IMR-90 (cell line): ENCODE measurements around the gene NSF. TPM values are rescaled to one million over a fixed set of nuclear protein-coding genes. Genes with fewer than 3 reads are reported as not detected.
"Not testable (repeated sequence)": the region's sequence is repeated elsewhere in the genome, so short reads cannot be mapped to it uniquely, and the experiment has no call there.

Experiments used
- ATAC-seq: fragments of 200-7000 bp; cut with Tn5 transposase; 2 replicates; pipeline ENCODE4 v1.9.1; 2020; ENCODE audit warnings: low read depth, mild to moderate bottlenecking, moderate library complexity
- BruUV-seq: library from RNA; stranded (reverse); fragments of 400-500 nt; replicated peaks from 2 replicates; lab custom pipeline; 2021; lab: Mats Ljungman, UMichigan
- CTCF ChIA-PET: fragments of 300-600 bp; formaldehyde crosslinking; extraction: SDS; loops from one replicate; lab custom pipeline; 2021; ENCODE audit warnings: antibody characterized with exemption; lab: Yijun Ruan, JAX
- POLR2A ChIA-PET: fragments of 300-600 bp; sonication (Branson Sonifier 250); formaldehyde crosslinking; loops from one replicate; lab custom pipeline; 2022; ENCODE audit warnings: antibody characterized with exemption; ENCODE audit not compliant: unreplicated experiment; lab: Charles Lee
- DNase-seq: peaks from one replicate; pipeline ENCODE4 v3.0.0; 2013
- H2AFZ ChIP-seq: replicated peaks from 2 replicates; pipeline ENCODE3; 2013; ENCODE audit warnings: low read length, mild to moderate bottlenecking; ENCODE audit not compliant: poor library complexity
- H2AK5ac ChIP-seq: 2 replicates; pipeline ENCODE4 v1.6.1; 2013; ENCODE audit warnings: low read depth, low read length, inconsistent platforms
- H2AK9ac ChIP-seq: replicated peaks from 2 replicates; pipeline ENCODE3; 2013; ENCODE audit warnings: mild to moderate bottlenecking, low read depth, low read length, moderate library complexity; ENCODE audit not compliant: poor library complexity
- H2BK120ac ChIP-seq: 2 replicates; pipeline ENCODE4 v1.6.1; 2013; ENCODE audit warnings: low read depth, low read length, inconsistent platforms
- H2BK15ac ChIP-seq: 3 replicates; pipeline ENCODE4 v1.6.1; 2013; ENCODE audit warnings: low read depth, low read length, inconsistent platforms
- H2BK20ac ChIP-seq: 2 replicates; pipeline ENCODE4 v1.6.1; 2013; ENCODE audit warnings: low read depth, mild to moderate bottlenecking, inconsistent platforms, low read length, moderate library complexity
- H2BK5ac ChIP-seq: 2 replicates; pipeline ENCODE4 v1.6.1; 2013; ENCODE audit warnings: mild to moderate bottlenecking, low read depth, low read length, inconsistent platforms; ENCODE audit not compliant: poor library complexity, severe bottlenecking
- H3K14ac ChIP-seq: replicated peaks from 2 replicates; pipeline ENCODE4 v1.6.1; 2013; ENCODE audit warnings: low read depth, low read length, inconsistent platforms
- H3K18ac ChIP-seq: 2 replicates; pipeline ENCODE4 v1.6.1; 2013; ENCODE audit warnings: low read depth, low read length, control low read depth
- H3K23ac ChIP-seq: 2 replicates; pipeline ENCODE4 v1.6.1; 2013; ENCODE audit warnings: low read depth, low read length, inconsistent platforms
- H3K27ac ChIP-seq: 2 replicates; pipeline ENCODE4 v1.5.1; 2013; ENCODE audit warnings: mild to moderate bottlenecking, control low read depth, low read length; ENCODE audit not compliant: insufficient read depth
- H3K27me3 ChIP-seq: 2 replicates; pipeline ENCODE4 v1.6.1; 2013; ENCODE audit warnings: low read length; ENCODE audit not compliant: control insufficient read depth, insufficient read depth
- H3K36me3 ChIP-seq: 2 replicates; pipeline ENCODE4 v1.6.1; 2013; ENCODE audit warnings: low read length, mixed read lengths; ENCODE audit not compliant: control insufficient read depth, insufficient read depth
- H3K4ac ChIP-seq: 2 replicates; pipeline ENCODE4 v1.6.1; 2013; ENCODE audit warnings: low read depth, low read length, inconsistent platforms
- H3K4me1 ChIP-seq: 2 replicates; pipeline ENCODE4 v1.6.1; 2013; ENCODE audit warnings: low read length, mixed read lengths; ENCODE audit not compliant: control insufficient read depth, insufficient read depth
- H3K4me2 ChIP-seq: 2 replicates; pipeline ENCODE4 v1.6.1; 2013; ENCODE audit warnings: low read depth, mild to moderate bottlenecking, control low read depth, low read length, moderate library complexity
- H3K4me3 ChIP-seq: 2 replicates; pipeline ENCODE4 v1.5.1; 2013; ENCODE audit warnings: low read depth, mild to moderate bottlenecking, control low read depth, low read length, moderate library complexity; ENCODE audit not compliant: insufficient read depth
- H3K56ac ChIP-seq: 2 replicates; pipeline ENCODE4 v1.6.1; 2013; ENCODE audit warnings: low read length, inconsistent platforms; ENCODE audit not compliant: insufficient read depth; ENCODE audit errors: extremely low read depth
- H3K79me1 ChIP-seq, 2 experiments: 2 replicates each; pipeline ENCODE4 v1.6.1; 2013; ENCODE audit warnings: low read length in 2 of 2, inconsistent platforms in 1 of 2, low read depth in 1 of 2
- H3K9ac ChIP-seq: 2 replicates; pipeline ENCODE4 v1.6.1; 2013; ENCODE audit warnings: low read depth, low read length, control low read depth
- H3K9me1 ChIP-seq: 2 replicates; pipeline ENCODE4 v1.6.1; 2013; ENCODE audit warnings: low read length, inconsistent platforms; ENCODE audit not compliant: insufficient read depth
- H3K9me3 ChIP-seq: 2 replicates; pipeline ENCODE4 v1.6.1; 2013; ENCODE audit warnings: low read length; ENCODE audit not compliant: control insufficient read depth, insufficient read depth
- H4K20me1 ChIP-seq: 2 replicates; pipeline ENCODE4 v1.6.1; 2013; ENCODE audit warnings: low read length, inconsistent platforms; ENCODE audit not compliant: insufficient read depth
- H4K5ac ChIP-seq: 2 replicates; pipeline ENCODE4 v1.6.1; 2013; ENCODE audit warnings: mild to moderate bottlenecking, low read depth, low read length, control low read depth
- H4K8ac ChIP-seq, 2 experiments: 2 replicates each; pipeline ENCODE4 v1.6.1; 2013; ENCODE audit warnings: low read depth in 2 of 2, low read length in 2 of 2, control low read depth in 1 of 2, inconsistent platforms in 1 of 2
- H4K91ac ChIP-seq: 2 replicates; pipeline ENCODE4 v1.6.1; 2013; ENCODE audit warnings: low read depth, low read length, inconsistent platforms; ENCODE audit not compliant: insufficient read depth
- WGBS, 2 experiments: methylation state at CpG; one replicate each; pipeline versions ENCODE4 v1.1.5 to v1.1.7; 2013; ENCODE audit warnings: missing lambda C conversion rate in 2 of 2; ENCODE audit not compliant: insufficient read length in 1 of 2; ENCODE audit errors: extremely low coverage in 2 of 2; 5-methylcytosine and 5-hydroxymethylcytosine counted together
- dilution Hi-C: fragments of 300-500 bp; cut with HindIII; formaldehyde crosslinking; loops from one replicate; pipeline ENCODE4 v1.14.3; 2018; ENCODE audit warnings: low sequenced_read_pairs; ENCODE audit not compliant: unreplicated experiment
- in situ Hi-C: fragments of 300-500 bp; cut with MboI; formaldehyde crosslinking; loops from 3 replicates; pipeline ENCODE4 v1.14.3; 2019; ENCODE audit warnings: low sequenced_read_pairs, inconsistent platforms, mixed read lengths
- intact Hi-C: fragments of 100-400 bp; cut with micrococcal nuclease; formaldehyde crosslinking; loops from 2 replicates; pipeline ENCODE4 v1.10.0; 2022
- polyA plus RNA-seq, 3 experiments: library from polyadenylated mRNA; depleted of rRNA; stranded (reverse); fragments of >200 nt; gene quantifications; 2 replicates each; pipeline ENCODE4 v1.2.3, GENCODE V29; 2012; ENCODE audit warnings: low replicate concordance in 1 of 3
- total RNA-seq: library from RNA; depleted of rRNA; stranded (reverse); fragments of >200 nt; gene quantifications from 2 replicates; pipeline ENCODE4 v1.2.3, GENCODE V29; 2012

The NSF gene
- total and polyA plus RNA-seq, 2 of the 4 experiments (the other 2 are of a cell fraction): 38.9 to 110 TPM

DNA sequence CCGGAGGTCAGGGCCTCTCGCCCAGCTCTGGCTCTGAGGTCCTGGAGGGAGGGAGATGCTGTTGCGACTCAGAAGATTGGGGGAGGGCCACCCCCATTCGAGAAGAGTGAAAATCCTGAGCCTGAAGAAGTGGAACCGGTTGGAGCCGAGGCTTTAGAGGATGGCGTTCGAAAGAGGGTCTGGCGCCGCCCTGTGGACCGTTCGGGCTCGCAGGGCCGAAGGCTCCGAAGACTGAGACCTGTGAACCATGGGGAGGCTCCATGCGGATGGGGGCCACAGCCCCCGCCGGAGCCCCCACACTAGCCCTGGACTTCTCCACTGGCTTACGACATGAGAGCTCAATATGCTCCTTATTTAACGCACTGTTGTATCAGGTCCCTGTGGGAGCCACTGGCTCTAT is 31.3 kb upstream of the NSF start:
- POLR2A ChIA-PET, H4K20me1 ChIP-seq, H4K5ac ChIP-seq, H3K4me1 ChIP-seq, H4K91ac ChIP-seq, H3K18ac ChIP-seq, H2BK15ac ChIP-seq, dilution Hi-C loops, H3K27me3 ChIP-seq, H4K8ac ChIP-seq, H3K14ac ChIP-seq, H2BK20ac ChIP-seq, H3K9me1 ChIP-seq, H2AK9ac ChIP-seq, H3K23ac ChIP-seq, H3K36me3 ChIP-seq, H2BK120ac ChIP-seq, H3K9me3 ChIP-seq, H3K27ac ChIP-seq, H3K79me1 ChIP-seq, H3K9ac ChIP-seq, H3K4me3 ChIP-seq, H3K4me2 ChIP-seq, ATAC-seq, in situ Hi-C loops, H3K4ac ChIP-seq, CTCF ChIA-PET, H2AK5ac ChIP-seq, intact Hi-C loops, H2BK5ac ChIP-seq, DNase-seq, BruUV-seq, H2AFZ ChIP-seq, H3K56ac ChIP-seq: not testable (repeated sequence)
- WGBS, 2 experiments: no CpG with 5 or more reads among the region's 20 CpGs

DNA sequence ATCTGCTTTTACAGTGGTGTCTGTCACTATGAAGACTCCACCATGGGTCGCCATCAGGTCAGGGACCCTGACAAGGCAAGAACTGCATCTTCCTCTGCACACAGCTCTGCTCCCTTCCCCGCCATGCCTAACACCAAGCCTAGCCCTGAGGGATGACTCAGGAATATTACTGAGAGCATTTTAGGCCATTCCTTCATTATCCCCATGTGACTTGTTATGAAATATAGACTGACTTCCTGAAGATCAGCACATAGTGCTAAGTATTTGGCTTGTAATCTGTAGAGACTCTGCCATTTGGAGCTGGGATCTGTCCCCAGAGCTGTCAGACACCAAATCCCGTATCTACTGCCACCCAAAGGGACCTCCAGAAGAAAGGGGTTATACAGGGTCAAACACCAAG is 30.4 kb upstream of the NSF start:
- H3K9ac ChIP-seq, BruUV-seq, H2AFZ ChIP-seq, dilution Hi-C loops, H2BK15ac ChIP-seq, CTCF ChIA-PET, in situ Hi-C loops, H3K14ac ChIP-seq, DNase-seq, H4K20me1 ChIP-seq, H3K18ac ChIP-seq, H4K5ac ChIP-seq, H4K8ac ChIP-seq, H3K9me1 ChIP-seq, H3K36me3 ChIP-seq, H2AK5ac ChIP-seq, H3K4me1 ChIP-seq, H3K79me1 ChIP-seq, H4K91ac ChIP-seq, H2BK120ac ChIP-seq, intact Hi-C loops, H2BK20ac ChIP-seq, H3K9me3 ChIP-seq, H3K4me3 ChIP-seq, H2BK5ac ChIP-seq, H3K4ac ChIP-seq, H3K27ac ChIP-seq, H3K27me3 ChIP-seq, H3K4me2 ChIP-seq, H3K23ac ChIP-seq, H2AK9ac ChIP-seq, H3K56ac ChIP-seq, POLR2A ChIA-PET: not testable (repeated sequence)
- peak; percentile 35 for ATAC-seq
- no CpG with 5 or more reads among the region's 3 CpGs for WGBS, 2 experiments
